ENCODE measurements around the gene ARHGAP24. TPM values are rescaled to one million over a fixed set of nuclear protein-coding genes. Genes with fewer than 3 reads are reported as not detected.

The ARHGAP24 gene
- total RNA-seq, 4 donors from 2014 or later = 12.1 to 60.8 (median 18.9) TPM

DNA sequence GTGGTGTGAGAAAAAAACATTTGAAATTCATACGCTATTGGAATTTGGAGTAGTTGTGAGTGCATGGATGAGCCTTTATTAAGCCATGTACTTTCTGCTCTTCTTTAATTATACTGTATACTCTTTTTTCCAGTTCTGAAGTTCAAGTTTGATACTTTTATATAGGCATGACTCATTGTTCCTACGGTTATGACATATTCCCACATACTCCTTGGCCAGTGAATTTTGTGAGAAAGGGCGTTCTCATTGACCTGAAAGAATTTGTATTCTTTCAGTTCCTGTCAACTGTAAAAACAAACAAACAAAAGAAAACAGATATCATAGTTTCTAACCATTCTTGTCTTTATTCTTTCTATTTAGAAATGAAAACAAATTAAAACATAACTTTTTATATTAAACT is 477.6 kb downstream of the ARHGAP24 start:
- Histone ChIP-seq H3K4me3 (no peak overlapping the region), H3K27ac (no peak overlapping the region), H3K36me3 (no peaks in the 10 kb centered on the region), H3K9me3 (no peaks in the 10 kb centered on the region), H3K4me1 (no peaks in the 10 kb centered on the region), H3K27me3 (no peaks in the 10 kb centered on the region)
- TF ChIP-seq CTCF (IDR thresholded peaks at IDR 0.05) (no peak), POLR2A (IDR thresholded peaks at IDR 0.05) (no peak)
- intact Hi-C loops (cut with DNase I; ENCODE audit: low total_unique reads) = no loop called here
- no peak for DNase-seq

- TF ChIP-seq POLR2A (IDR thresholded peaks at IDR 0.05) = no peak
- TF ChIP-seq CTCF (IDR thresholded peaks at IDR 0.05) = no peak
- Histone ChIP-seq H3K27me3 (no peaks in the 10 kb centered on the region), H3K4me3 (no peak overlapping the region), H3K27ac (no peak overlapping the region), H3K4me1 (no peaks in the 10 kb centered on the region), H3K36me3 (no peaks in the 10 kb centered on the region), H3K9me3 (no peaks in the 10 kb centered on the region)
- DNase-seq = no peak
- intact Hi-C loops (cut with DNase I; ENCODE audit: low total_unique reads) = no loop called here
Measured at GRCh38 chr4:85952972-85953650, 478.2 kb downstream of the ARHGAP24 start.

GRCh38 chr4:85953651-85954018 is 478.7 kb downstream of the ARHGAP24 start:
- no peaks in the 10 kb centered on the region for H3K36me3 ChIP-seq
- TF ChIP-seq POLR2A (IDR thresholded peaks at IDR 0.05) (no peak), CTCF (IDR thresholded peaks at IDR 0.05) (no peak)
- H3K9me3 ChIP-seq = no peaks in the 10 kb centered on the region
- no peak for DNase-seq
- no peak overlapping the region for H3K27ac ChIP-seq
- no peak overlapping the region for H3K4me3 ChIP-seq
- no peaks in the 10 kb centered on the region for H3K27me3 ChIP-seq
- no peaks in the 10 kb centered on the region for H3K4me1 ChIP-seq
- intact Hi-C loops (cut with DNase I; ENCODE audit: low total_unique reads) = no loop called here

- TF ChIP-seq POLR2A (IDR thresholded peaks at IDR 0.05) (no peak), CTCF (IDR thresholded peaks at IDR 0.05) (no peak)
- no peaks in the 10 kb centered on the region for H3K4me1 ChIP-seq
- no peak for DNase-seq
- H3K9me3 ChIP-seq = no peaks in the 10 kb centered on the region
- no peak overlapping the region for H3K4me3 ChIP-seq
- no peak overlapping the region for H3K27ac ChIP-seq
- H3K27me3 ChIP-seq = no peaks in the 10 kb centered on the region
- intact Hi-C loops (cut with DNase I; ENCODE audit: low total_unique reads) = no loop called here
- H3K36me3 ChIP-seq = no peaks in the 10 kb centered on the region
Measured at GRCh38 chr4:85955620-85956292, 480.8 kb downstream of the ARHGAP24 start.

- TF ChIP-seq POLR2A (IDR thresholded peaks at IDR 0.05) (no peak), CTCF (IDR thresholded peaks at IDR 0.05) (no peak)
- no peaks in the 10 kb centered on the region for H3K4me1 ChIP-seq
- H3K4me3 ChIP-seq = no peak overlapping the region
- no peaks in the 10 kb centered on the region for H3K9me3 ChIP-seq
- no peak for DNase-seq
- no peak overlapping the region for H3K27ac ChIP-seq
- intact Hi-C loops (cut with DNase I; ENCODE audit: low total_unique reads) = no loop called here
- no peaks in the 10 kb centered on the region for H3K27me3 ChIP-seq
- H3K36me3 ChIP-seq = no peaks in the 10 kb centered on the region
Measured at GRCh38 chr4:85956293-85956945, 481.5 kb downstream of the ARHGAP24 start.
